Esophagus squamous epithelium (tissue), 5 donors: ENCODE results near the gene CDC14A. TPM values are rescaled to one million over a fixed set of nuclear protein-coding genes. Genes with fewer than 3 reads are reported as not detected.

Experiments used
- DNase-seq: peaks from one replicate; lab custom pipeline; 2025; lab: John Stamatoyannopoulos, UW
- H3K27ac ChIP-seq, 4 donors: fragments of 200-600 bp; sonication (generic); one replicate each; pipeline ENCODE4 v1.5.1; 2016 to 2019; ENCODE audit warnings: mild to moderate bottlenecking in 1 of 4
- H3K27me3 ChIP-seq, 4 donors: fragments of 200-600 bp; sonication (generic); 1 replicate in 3 of 4; 2 replicates in 1 of 4; pipeline versions ENCODE4 v1.5.1 to v1.6.0; 2017 to 2021; ENCODE audit warnings: antibody characterized with exemption in 1 of 4
- H3K36me3 ChIP-seq, 3 donors: fragments of 200-600 bp; sonication (generic); one replicate each; pipeline ENCODE4 v1.5.1; 2016 to 2019
- H3K4me1 ChIP-seq, 3 donors: fragments of 200-600 bp; sonication (generic); one replicate each; pipeline ENCODE4 v1.5.1; 2017 to 2019
- H3K4me3 ChIP-seq, 4 donors: fragments of 200-600 bp; sonication (generic); 1 replicate in 3 of 4; 2 replicates in 1 of 4; pipeline ENCODE4 v1.5.1; 2016 to 2019; ENCODE audit warnings: mild to moderate bottlenecking in 2 of 4, moderate library complexity in 1 of 4
- H3K9me3 ChIP-seq, 3 donors: fragments of 200-600 bp; sonication (generic); one replicate each; pipeline ENCODE4 v1.5.1; 2016 to 2019
- CTCF ChIP-seq, 6 experiments: fragments of 450-650 bp in 4 of 6; fragments of 200-600 bp in 2 of 6; sonication (generic) in 2 of 6; IDR thresholded peaks; one replicate each; pipeline ENCODE4 v1.5.1; 2016 to 2019; ENCODE audit warnings: antibody characterized with exemption in 6 of 6, mild to moderate bottlenecking in 4 of 6, moderate library complexity in 4 of 6
- POLR2A ChIP-seq, 4 donors: fragments of 450-650 bp; IDR thresholded peaks; one replicate each; pipeline ENCODE4 v1.6.1; 2017; ENCODE audit warnings: antibody characterized with exemption in 4 of 4, mild to moderate bottlenecking in 4 of 4, moderate library complexity in 3 of 4
- WGBS, 2 donors: methylation state at CpG; one replicate each; pipeline ENCODE4 v1.1.5; 2018; 5-methylcytosine and 5-hydroxymethylcytosine counted together
- intact Hi-C: fragments of 100-400 bp; cut with DNase I; formaldehyde crosslinking; loops from one replicate; pipeline ENCODE4 v1.15.0; 2022
- total RNA-seq, 4 donors: library from RNA; depleted of rRNA; stranded (reverse); fragments of >200 nt; gene quantifications; one replicate each; pipeline ENCODE4 v1.1.0, GENCODE V29; 2016
- donor health status: DM: yes; HTN: yes; CAD: no.

Gene CDC14A
- total RNA-seq, 4 donors from 2014 or later: 3.0 to 8.6 (median 4.3) TPM

- H3K27ac ChIP-seq: no peak overlapping the region
- no peaks in the 10 kb centered on the region for H3K9me3 ChIP-seq
- WGBS, 2 donors: 79 to 84% methylated on average over 2 of the region's 2 CpGs
- DNase-seq: no peak
- no peak overlapping the region for H3K4me3 ChIP-seq
- H3K4me1 ChIP-seq: no peaks in the 10 kb centered on the region
- H3K36me3 ChIP-seq: peaks cover 0 to 6% (median 0%) of the 10 kb centered on the region in 3 donors
- no peak for TF ChIP-seq POLR2A (IDR thresholded peaks at IDR 0.05)
- TF ChIP-seq CTCF (IDR thresholded peaks at IDR 0.05): no peak
- no peaks in the 10 kb centered on the region for H3K27me3 ChIP-seq
- intact Hi-C loops: no loop called here
Observed at GRCh38 chr1:100378956-100379355, 26.6 kb downstream of the CDC14A start.

DNA sequence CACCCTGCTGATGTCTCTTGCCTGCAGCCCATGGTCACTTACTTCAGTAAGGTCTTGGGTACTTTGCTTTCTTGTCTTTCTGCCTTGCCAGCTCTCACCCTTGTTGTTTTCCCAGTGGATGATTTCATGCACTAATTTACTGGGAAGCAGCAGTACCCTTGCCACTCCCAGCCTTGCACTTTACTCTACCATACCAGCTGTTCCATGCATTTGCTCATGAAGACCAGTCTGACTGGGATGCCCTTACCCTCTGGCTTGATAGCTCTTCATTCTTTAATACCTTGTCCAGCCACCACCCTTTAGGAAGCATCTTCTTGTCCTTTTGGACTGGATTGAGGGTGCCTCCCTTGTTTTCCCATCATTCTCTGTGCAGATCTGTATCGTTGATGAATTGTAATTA is 28.3 kb downstream of the CDC14A start:
- Histone ChIP-seq H3K27ac (no peak overlapping the region), H3K27me3 (no peaks in the 10 kb centered on the region), H3K9me3 (no peaks in the 10 kb centered on the region), H3K36me3 (peaks cover 0 to 6% (median 0%) of the 10 kb centered on the region in 3 donors), H3K4me1 (no peaks in the 10 kb centered on the region), H3K4me3 (no peak overlapping the region)
- intact Hi-C loops: no loop called here
- 45 to 75% methylated on average over 1 of the region's 1 CpG for WGBS, 2 donors
- TF ChIP-seq CTCF (IDR thresholded peaks at IDR 0.05) (no peak), POLR2A (IDR thresholded peaks at IDR 0.05) (no peak)
- no peak for DNase-seq

DNA sequence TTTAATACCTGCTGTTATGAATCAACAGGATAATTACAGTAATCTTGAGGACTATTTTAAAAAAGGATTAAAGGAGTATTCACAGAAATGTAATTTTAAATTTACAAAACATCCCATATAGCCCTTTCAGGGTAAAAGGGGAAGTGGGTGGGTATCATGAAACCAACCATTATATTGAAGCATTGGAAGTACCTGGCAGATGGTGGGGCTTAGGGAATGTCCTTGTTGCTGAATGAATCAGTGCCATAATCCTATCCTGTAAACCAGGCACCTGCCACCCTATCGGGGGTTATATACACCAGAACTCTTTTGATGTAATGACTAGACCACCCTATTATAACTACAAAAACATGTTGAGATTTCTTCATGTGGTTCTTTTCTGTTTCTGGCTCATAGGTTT is 30.4 kb downstream of the CDC14A start:
- H3K4me1 ChIP-seq: peaks cover 0 to 8% (median 0%) of the 10 kb centered on the region in 3 donors
- 80 to 94% methylated on average over 1 of the region's 1 CpG for WGBS, 2 donors
- no peak overlapping the region for H3K4me3 ChIP-seq
- DNase-seq: no peak
- no peak for TF ChIP-seq POLR2A (IDR thresholded peaks at IDR 0.05)
- TF ChIP-seq CTCF (IDR thresholded peaks at IDR 0.05): no peak
- no peaks in the 10 kb centered on the region for H3K27me3 ChIP-seq
- H3K36me3 ChIP-seq: peaks cover 0 to 6% (median 0%) of the 10 kb centered on the region in 3 donors
- intact Hi-C loops: no loop called here
- H3K27ac ChIP-seq: no peak overlapping the region
- H3K9me3 ChIP-seq: no peaks in the 10 kb centered on the region

DNA sequence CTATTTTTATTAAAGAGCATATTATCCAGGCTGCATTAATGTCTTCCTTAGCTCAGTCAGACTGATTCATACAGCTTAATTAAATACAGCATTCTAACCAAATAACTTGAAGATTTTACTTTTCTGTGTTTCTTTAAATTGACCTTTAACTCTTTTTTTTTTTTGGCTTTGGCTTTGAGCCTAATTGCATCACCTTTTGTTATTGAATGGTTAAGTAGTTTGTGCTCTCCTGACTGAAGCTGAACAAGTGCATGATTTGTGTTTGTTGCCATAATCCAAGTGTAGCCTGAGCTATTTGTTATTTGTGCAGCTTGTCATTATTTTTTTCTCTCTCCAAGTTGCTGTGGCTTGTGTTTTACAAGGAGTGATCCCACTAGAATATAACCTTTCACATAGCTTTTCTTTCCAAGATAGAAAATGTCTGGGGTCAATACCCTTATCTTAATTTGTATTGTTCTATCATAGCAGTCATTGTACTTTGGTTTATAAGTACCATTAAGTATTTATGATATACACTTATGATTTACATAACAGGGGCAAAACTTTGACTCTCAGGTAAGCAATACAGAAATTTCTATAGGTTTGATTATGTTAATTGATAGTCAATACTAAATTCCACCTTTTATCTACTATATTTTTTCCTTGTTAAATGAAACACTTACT is 31.6 kb downstream of the CDC14A start:
- intact Hi-C loops: no loop called here
- DNase-seq: no peak
- Histone ChIP-seq H3K27me3 (no peaks in the 10 kb centered on the region), H3K4me3 (no peak overlapping the region), H3K4me1 (peaks cover 0 to 16% (median 0%) of the 10 kb centered on the region in 3 donors), H3K27ac (no peak overlapping the region), H3K36me3 (peaks cover 0 to 6% (median 0%) of the 10 kb centered on the region in 3 donors), H3K9me3 (no peaks in the 10 kb centered on the region)
- TF ChIP-seq POLR2A (IDR thresholded peaks at IDR 0.05) (no peak), CTCF (IDR thresholded peaks at IDR 0.05) (no peak)

DNA sequence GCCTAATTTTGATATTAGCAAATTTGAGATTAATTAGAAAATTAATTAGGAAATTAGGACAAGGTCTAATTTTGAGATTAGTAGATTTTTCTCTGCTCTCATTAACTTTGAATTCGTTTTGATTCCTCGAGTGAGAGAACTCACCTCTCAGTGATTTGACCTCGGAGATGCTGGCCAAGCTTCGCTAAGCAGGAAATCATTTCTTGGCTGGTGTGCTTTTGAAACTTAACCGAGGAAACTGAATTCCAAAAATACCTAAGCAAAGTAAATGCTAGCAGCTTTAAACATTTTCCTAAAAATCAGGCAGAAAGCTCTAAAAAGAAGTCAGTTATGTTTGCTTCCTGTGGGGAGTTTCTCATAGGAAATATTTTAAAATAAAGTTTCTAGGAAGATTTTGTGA is 34.9 kb downstream of the CDC14A start:
- Histone ChIP-seq H3K27me3 (no peaks in the 10 kb centered on the region), H3K4me1 (peaks cover 0 to 16% (median 0%) of the 10 kb centered on the region in 3 donors), H3K27ac (peak overlapping the region in 1 of 4 donors; percentile 2), H3K36me3 (peaks cover 0 to 14% (median 0%) of the 10 kb centered on the region in 3 donors), H3K4me3 (no peak overlapping the region), H3K9me3 (no peaks in the 10 kb centered on the region)
- DNase-seq: no peak
- 41 to 49% methylated on average over 5 of the region's 5 CpGs for WGBS, 2 donors
- intact Hi-C loops: no loop called here
- TF ChIP-seq POLR2A (IDR thresholded peaks at IDR 0.05): no peak
- no peak for TF ChIP-seq CTCF (IDR thresholded peaks at IDR 0.05)
